ENCODE measurements around the gene IGFBP7.
A peak's percentile ranks its signal among the peaks of the same experiment; 100 is the strongest.

The IGFBP7 gene, protein sequence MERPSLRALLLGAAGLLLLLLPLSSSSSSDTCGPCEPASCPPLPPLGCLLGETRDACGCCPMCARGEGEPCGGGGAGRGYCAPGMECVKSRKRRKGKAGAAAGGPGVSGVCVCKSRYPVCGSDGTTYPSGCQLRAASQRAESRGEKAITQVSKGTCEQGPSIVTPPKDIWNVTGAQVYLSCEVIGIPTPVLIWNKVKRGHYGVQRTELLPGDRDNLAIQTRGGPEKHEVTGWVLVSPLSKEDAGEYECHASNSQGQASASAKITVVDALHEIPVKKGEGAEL

DNA sequence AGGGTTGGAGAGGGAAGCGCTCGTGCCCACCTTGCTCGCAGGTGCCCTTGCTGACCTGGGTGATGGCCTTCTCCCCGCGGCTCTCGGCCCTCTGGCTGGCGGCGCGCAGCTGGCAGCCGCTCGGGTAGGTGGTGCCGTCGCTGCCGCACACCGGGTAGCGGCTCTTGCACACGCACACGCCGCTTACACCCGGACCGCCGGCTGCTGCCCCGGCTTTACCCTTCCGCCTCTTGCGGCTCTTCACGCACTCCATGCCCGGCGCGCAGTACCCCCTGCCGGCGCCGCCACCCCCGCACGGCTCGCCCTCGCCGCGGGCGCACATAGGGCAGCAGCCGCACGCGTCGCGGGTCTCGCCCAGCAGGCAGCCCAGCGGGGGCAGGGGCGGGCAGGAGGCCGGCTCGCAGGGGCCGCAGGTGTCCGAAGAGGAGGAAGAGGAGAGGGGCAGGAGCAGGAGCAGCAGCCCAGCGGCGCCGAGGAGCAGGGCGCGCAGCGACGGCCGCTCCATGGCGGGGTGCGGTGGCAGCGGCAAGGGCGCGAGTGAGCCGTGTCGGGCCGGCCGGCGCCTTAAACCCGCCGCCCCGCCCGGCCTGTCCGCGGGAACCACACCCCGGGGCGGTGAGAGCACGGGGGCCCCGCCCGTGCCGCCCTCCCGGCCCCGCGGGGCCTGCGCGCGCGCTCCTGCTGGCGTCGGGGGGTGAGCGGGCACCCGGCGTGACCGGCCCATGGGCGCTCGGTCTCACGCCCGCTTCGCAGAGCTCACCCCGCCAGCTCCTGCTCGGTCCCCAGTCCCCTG, at the start of gene IGFBP7:
Gene IGFBP7, minus strand, starts transcription at position 539 of the 793 bp plus-strand sequence. Its CDS starts 34 bp downstream, at position 505.
- H3K4me3 ChIP-seq (ENCODE audit: low read length): peak within 1 kb of the TSS; percentile 71
- peak; percentile 53 for DNase-seq (ENCODE audit: low read depth)
- TF ChIP-seq, protein P1, sequence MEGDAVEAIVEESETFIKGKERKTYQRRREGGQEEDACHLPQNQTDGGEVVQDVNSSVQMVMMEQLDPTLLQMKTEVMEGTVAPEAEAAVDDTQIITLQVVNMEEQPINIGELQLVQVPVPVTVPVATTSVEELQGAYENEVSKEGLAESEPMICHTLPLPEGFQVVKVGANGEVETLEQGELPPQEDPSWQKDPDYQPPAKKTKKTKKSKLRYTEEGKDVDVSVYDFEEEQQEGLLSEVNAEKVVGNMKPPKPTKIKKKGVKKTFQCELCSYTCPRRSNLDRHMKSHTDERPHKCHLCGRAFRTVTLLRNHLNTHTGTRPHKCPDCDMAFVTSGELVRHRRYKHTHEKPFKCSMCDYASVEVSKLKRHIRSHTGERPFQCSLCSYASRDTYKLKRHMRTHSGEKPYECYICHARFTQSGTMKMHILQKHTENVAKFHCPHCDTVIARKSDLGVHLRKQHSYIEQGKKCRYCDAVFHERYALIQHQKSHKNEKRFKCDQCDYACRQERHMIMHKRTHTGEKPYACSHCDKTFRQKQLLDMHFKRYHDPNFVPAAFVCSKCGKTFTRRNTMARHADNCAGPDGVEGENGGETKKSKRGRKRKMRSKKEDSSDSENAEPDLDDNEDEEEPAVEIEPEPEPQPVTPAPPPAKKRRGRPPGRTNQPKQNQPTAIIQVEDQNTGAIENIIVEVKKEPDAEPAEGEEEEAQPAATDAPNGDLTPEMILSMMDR (conservative IDR thresholded peaks at IDR 0.05; ENCODE audit: low read length): no peak

DNA sequence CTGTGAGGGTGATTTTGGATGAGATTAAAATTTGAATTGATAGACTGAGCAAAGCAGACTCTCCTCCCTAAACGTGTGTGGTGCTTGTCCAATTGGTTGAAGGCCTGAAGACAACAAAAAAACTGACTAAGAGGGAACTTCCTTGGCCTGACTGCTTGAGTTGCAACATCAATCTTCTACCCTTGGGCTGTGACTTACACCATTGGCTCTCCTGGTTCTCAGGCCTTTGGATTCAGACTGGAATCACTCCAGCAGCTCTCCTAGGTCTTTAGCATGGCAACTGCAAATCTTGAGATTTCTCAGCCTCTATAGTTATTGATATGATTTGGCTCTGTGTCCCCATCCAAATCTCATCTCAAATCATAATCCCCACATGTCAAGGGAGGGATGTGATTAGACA, 49.7 kb upstream of the IGFBP7 start:
- H3K4me3 ChIP-seq (ENCODE audit: low read length): no peak overlapping the region
- DNase-seq (ENCODE audit: low read depth): peak; percentile 22
- TF ChIP-seq, protein P1 (conservative IDR thresholded peaks at IDR 0.05; ENCODE audit: low read length): no peak

DNA sequence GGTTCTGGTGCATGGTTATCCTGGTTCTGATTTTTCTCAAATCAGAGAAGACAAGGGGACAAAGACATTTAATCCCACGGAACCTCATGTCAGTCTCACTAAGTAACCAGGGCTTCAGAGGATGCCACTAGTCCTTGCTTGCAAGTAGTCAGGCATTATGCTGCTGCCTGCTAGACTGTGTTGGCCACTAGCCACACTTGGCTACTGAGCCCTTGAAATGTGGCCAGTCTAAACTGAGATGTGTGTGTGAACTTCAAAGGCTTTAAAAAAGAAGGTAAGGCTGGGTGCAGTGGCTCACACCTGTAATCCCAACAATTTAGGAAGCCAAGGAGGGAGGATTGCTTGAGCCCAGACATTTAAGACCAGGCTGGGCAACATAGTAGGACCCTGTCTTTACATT, 48.6 kb upstream of the IGFBP7 start:
- TF ChIP-seq, protein P1 (conservative IDR thresholded peaks at IDR 0.05; ENCODE audit: low read length): no peak
- DNase-seq (ENCODE audit: low read depth): no peak
- no peak overlapping the region for H3K4me3 ChIP-seq (ENCODE audit: low read length)

DNA sequence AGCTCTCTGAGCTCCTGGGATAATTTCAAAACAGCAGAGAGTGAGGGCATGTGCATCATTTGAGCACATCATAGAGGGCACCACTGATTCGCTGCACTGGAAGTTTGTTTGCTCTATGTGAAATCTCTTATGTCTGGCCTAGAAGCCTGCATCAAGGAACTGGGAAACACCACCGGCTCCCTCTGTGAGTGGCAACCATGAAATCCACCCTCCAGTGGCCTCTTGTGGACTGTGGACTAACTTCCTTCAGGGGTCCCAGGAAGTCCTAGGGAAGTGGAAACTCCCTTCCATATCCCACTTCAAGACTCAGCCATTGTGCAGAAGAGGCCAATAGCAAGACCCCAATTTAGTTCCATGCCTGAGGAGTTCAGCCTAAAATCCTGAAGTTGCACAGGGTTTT, 48.0 kb upstream of the IGFBP7 start:
- no peak overlapping the region for H3K4me3 ChIP-seq (ENCODE audit: low read length)
- TF ChIP-seq, protein P1 (conservative IDR thresholded peaks at IDR 0.05; ENCODE audit: low read length): no peak; the same call in 1 of the 2 replicates
- no peak for DNase-seq (ENCODE audit: low read depth)

DNA sequence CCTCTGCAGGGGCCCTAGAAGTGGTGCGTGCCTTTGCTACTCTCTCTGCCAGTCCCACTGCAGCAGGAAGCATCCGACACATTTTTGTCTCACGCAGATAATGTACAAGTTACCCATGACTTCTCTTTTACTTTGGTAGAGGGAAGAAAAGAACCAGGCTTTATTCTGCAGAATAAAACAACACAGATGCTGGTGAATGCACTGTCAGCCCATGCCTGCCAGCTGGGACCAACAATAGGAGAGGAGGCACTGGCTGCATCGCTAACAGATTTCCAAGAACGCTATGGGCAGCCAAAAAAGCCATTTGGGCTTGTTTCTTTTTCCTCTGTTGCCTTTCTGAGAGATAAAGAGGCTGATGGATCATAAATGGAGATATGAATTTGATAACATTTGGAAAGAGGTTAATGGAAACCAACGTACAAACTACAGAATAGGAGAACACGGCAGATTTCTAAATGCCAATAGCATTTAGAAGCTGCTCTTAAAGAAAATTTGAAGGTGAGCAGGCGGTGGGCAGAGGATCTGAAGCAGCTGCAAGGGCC, 47.5 kb upstream of the IGFBP7 start:
- no peak for DNase-seq (ENCODE audit: low read depth)
- H3K4me3 ChIP-seq (ENCODE audit: low read length): no peak overlapping the region
- TF ChIP-seq, protein P1 (conservative IDR thresholded peaks at IDR 0.05; ENCODE audit: low read length): no peak

DNA sequence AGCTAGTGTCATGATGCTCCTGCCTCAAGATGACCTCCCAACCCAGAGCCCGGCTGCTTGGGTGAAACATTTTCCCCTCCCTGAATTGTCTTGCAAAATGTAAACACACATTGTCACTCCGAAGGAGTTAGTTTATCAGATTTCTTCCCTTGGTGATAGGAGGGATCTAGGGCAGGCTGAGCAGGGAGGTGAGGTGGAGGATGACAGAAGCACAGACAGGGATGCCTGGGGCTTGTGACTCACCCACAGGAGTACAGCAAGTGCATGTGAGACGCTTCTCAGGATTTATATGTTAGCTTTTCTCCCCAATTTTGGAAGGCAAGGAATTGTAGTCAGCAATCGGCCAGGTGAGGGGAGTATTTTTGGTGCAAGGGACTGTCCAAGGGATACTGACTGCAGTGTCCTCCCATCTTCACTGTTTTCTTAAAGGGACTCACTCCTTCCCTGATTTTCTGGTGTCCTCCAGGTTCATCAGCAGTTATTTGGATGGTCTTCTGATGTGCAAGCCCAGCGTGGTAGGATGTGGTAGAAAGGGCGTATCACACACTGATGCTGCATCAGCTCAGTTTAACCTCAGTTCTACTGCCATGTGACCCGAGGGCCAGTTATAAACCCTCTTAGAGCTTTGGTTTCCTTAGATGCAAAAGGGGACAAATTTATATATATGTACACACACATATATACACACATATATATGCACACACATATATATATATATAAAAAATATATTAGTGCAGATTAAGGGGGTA, 46.2 kb upstream of the IGFBP7 start:
- no peak for DNase-seq (ENCODE audit: low read depth)
- H3K4me3 ChIP-seq (ENCODE audit: low read length): no peak overlapping the region
- TF ChIP-seq, protein P1 (conservative IDR thresholded peaks at IDR 0.05; ENCODE audit: low read length): no peak

All from AG10803 (cell line).